GM12878 (cell line): ENCODE measurements around the gene FAM222A.

Experiments used
- CBX5 ChIP-seq: sonication (generic); IDR thresholded peaks from 2 replicates; pipeline ENCODE4 v1.6.1; 2016; ENCODE audit warnings: low read depth, moderate library complexity, mild to moderate bottlenecking, inconsistent platforms
- CTCF ChIP-seq, 3 experiments: IDR thresholded peaks in 2 of 3; conservative IDR thresholded peaks in 1 of 3; 2 replicates each; pipeline ENCODE4 v1.5.1; 2011; ENCODE audit warnings: low read depth in 3 of 3, low read length in 3 of 3, mild to moderate bottlenecking in 3 of 3, control low read depth in 2 of 3, moderate library complexity in 2 of 3, inconsistent platforms in 1 of 3, mixed read lengths in 1 of 3; ENCODE audit not compliant: control insufficient read depth in 2 of 3, insufficient read depth in 1 of 3; ENCODE audit errors: extremely low read depth in 1 of 3
- MAX ChIP-seq: IDR thresholded peaks from 2 replicates; pipeline ENCODE4 v1.6.1; 2012; ENCODE audit warnings: low read depth, low read length, improper control_type of control experiment
- POLR2A ChIP-seq: IDR thresholded peaks from 2 replicates; pipeline ENCODE4 v1.6.1; 2011; ENCODE audit warnings: low read depth, mild to moderate bottlenecking, low read length
- SMAD5 ChIP-seq: IDR thresholded peaks from 2 replicates; pipeline ENCODE4 v1.6.1; 2016; ENCODE audit warnings: antibody characterized with exemption, low read depth
- USF1 ChIP-seq: IDR thresholded peaks from 2 replicates; pipeline ENCODE4 v1.6.1; 2011; ENCODE audit warnings: borderline replicate concordance, low read depth, mild to moderate bottlenecking, moderate library complexity, mixed read lengths, low read length; ENCODE audit not compliant: insufficient read depth; ENCODE audit errors: extremely low read length
- ZBED1 ChIP-seq: IDR thresholded peaks from 2 replicates; pipeline ENCODE4 v1.6.1; 2016; ENCODE audit warnings: borderline replicate concordance

- TF ChIP-seq CBX5 (no peak), MAX (no peak), CTCF (IDR thresholded peaks at IDR 0.05 in 2 of 3, conservative IDR thresholded peaks at IDR 0.05 in 1 of 3; ENCODE audit: control insufficient read depth in 2 of 3, extremely low read depth in 1 of 3, insufficient read depth in 1 of 3, low read depth in 3 of 3, low read length in 3 of 3) (no peak), USF1 (no peak), SMAD5 (no peak), ZBED1 (no peak), POLR2A (no peak)
These were observed 9.1 kb upstream of the FAM222A start for GRCh38 chr12:109704371-109705098.
